Activated CD4-positive, CD25-positive, alpha-beta regulatory T cell (primary cell): ENCODE results near the gene PLEKHG4B.
A peak's percentile ranks its signal among the peaks of the same experiment; 100 is the strongest.
"Not testable (repeated sequence)": the region's sequence is repeated elsewhere in the genome, so short reads cannot be mapped to it uniquely, and the experiment has no call there.

ENCODE experiments used
- DNase-seq, 4 experiments: peaks; one replicate each; lab custom pipeline; 2025; lab: John Stamatoyannopoulos, UW

The PLEKHG4B gene, protein sequence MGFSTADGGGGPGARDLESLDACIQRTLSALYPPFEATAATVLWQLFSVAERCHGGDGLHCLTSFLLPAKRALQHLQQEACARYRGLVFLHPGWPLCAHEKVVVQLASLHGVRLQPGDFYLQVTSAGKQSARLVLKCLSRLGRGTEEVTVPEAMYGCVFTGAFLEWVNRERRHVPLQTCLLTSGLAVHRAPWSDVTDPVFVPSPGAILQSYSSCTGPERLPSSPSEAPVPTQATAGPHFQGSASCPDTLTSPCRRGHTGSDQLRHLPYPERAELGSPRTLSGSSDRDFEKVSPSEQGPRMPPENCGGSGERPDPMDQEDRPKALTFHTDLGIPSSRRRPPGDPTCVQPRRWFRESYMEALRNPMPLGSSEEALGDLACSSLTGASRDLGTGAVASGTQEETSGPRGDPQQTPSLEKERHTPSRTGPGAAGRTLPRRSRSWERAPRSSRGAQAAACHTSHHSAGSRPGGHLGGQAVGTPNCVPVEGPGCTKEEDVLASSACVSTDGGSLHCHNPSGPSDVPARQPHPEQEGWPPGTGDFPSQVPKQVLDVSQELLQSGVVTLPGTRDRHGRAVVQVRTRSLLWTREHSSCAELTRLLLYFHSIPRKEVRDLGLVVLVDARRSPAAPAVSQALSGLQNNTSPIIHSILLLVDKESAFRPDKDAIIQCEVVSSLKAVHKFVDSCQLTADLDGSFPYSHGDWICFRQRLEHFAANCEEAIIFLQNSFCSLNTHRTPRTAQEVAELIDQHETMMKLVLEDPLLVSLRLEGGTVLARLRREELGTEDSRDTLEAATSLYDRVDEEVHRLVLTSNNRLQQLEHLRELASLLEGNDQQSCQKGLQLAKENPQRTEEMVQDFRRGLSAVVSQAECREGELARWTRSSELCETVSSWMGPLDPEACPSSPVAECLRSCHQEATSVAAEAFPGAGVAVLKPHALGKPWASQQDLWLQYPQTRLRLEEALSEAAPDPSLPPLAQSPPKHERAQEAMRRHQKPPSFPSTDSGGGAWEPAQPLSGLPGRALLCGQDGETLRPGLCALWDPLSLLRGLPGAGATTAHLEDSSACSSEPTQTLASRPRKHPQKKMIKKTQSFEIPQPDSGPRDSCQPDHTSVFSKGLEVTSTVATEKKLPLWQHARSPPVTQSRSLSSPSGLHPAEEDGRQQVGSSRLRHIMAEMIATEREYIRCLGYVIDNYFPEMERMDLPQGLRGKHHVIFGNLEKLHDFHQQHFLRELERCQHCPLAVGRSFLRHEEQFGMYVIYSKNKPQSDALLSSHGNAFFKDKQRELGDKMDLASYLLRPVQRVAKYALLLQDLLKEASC (N-terminal part only)

GRCh38 chr5:91556-92263 is at the start of gene PLEKHG4B:
TSS of gene PLEKHG4B (plus strand) at chr5:92168. CDS start at chr5:92232, 64 bp downstream.
- no peak for DNase-seq

DNA sequence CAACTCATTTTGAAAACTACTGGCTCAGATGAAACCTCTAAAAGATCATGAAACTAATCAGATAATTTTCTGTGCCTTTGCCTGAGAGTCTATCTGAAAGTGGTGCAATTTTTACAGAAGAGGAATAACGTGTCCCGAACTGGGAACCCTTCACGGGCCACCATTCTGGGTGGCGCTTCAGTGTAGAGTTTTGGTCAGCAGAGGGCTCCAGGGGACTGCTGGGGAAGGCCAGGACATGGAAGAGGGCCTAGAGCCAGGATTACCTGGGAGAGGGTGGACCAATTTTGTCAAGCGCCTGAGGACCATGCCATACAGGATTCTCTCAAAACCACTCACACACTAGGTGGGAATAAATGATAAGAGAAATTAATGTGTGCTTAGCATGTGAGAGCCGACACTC is 49.7 kb upstream of the PLEKHG4B start:
- DNase-seq, result no peak

DNA sequence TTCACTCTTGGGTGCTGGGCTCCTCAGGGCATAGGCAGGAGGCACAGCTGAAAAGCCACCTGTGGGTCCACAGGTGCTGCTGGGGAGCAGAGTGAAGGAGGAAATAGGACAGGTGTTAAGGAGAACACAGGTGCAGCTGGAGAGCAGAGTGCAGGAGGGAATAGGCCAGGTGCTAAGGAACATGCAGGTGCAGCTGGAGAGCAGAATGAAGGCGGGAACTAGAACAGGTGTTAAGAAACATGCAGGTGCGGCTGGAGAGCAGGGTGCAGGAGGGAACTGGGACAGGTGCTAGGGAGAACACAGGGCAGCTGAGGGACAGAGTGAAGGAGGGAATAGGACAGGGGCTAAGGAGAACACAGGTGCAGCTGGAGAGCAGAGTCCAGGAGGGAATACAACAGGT is 43.8 kb upstream of the PLEKHG4B start:
- DNase-seq, result no peak

DNA sequence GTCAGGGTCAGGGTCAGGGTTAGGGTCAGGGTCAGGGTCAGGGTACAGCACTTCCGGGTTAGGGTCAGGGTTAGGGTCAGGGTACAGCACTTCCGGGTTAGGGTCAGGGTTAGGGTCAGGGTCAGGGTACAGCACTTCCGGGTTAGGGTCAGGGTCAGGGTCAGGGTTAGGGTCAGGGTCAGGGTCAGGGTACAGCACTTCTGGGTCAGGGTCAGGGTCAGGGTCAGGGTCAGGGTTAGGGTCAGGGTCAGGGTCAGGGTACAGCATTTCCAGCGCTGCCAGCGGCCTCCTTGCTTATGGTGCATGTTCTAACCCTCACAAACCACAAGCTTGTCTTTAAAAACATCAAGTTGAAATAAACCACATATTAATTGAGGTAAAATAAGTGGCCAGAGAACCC is 42.4 kb upstream of the PLEKHG4B start:
- peak in 1 of 4 experiments; percentile 16 for DNase-seq

DNA sequence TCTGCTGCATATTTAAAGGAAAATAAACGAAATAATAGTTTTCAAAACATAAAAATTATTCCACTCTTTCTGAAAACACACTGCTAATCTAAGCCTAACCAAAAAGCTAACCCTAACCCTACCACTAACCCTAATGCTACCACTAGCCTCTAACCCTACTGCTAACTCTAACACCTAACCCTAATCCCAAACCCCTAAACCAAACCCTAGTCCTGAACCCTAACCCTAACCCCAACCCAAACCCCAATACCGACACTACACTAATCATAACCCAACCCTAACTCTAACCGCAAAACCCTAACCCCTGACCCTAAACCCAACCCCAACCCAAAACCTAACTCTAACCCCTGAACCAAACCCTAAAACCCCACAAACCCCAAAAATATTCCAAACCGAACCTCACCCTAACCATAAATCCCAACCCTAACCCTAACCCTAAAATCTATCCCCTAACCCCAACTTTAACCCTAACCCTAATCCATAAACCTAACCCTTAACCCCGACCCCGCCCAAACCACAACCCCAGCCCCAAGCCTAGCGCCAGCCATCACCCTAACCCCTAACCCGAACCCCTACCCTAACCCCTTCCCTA is 41.9 kb upstream of the PLEKHG4B start:
- DNase-seq, result no peak

DNA sequence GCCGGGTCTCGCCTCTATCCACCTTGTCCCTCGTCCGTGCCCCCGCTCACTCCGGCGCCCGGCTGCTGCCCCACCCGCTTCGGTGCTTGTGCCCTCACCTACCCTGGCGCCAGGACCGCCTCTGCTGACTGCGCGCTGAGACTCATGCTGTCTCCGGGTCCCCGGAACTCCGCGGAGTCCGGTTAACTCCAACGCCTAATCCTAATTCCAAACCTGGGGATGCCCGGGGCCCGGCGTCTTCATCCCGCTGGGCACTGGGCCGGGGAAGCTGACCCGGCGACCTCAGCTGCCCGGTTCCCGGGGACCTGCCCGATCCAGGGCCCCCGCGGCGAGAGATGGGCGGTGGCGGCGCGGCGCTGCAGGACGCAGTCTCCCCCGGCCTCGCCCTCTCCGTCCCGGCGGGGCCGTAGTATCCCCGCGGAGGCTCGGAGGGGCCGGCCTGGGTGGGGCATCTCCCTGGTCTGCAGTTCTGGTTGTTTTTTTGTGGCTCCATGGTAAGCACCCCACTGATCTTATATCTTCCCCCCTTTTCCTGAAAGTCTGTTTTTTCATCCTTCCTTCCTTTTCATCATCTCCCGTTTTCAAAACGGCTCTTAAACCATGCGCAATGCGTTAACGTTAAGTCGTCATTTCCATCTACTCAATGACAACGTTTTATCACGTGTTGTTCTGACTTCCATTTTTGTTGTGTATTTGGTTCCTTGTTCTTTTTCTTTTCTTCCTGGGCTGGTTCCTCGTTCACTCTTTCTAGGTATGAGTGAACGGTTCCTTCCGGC is 41.1 kb upstream of the PLEKHG4B start:
- no peak for DNase-seq

DNA sequence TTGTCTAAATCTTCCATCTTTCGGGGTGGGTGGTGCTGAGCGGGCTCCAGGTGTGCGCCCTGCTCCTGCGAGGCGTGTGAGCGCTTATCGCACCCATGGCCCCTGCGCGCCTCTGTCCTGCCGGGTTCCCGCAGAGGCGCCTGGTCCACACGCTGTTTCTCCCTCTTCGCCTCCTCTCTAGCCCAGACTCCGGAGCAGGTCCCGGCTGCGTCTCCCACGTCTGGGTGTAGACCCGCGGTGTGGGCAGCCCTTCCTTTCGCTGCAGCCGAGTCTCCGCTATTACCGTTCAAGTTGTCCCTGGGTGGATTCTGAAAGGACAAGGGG is 40.5 kb upstream of the PLEKHG4B start:
- DNase-seq, result no peak

- DNase-seq, result no peak
These were observed 38.4 kb upstream of the PLEKHG4B start for GRCh38 chr5:53381-54174.

GRCh38 chr5:54175-54730 is 37.7 kb upstream of the PLEKHG4B start:
- DNase-seq, result no peak

DNA sequence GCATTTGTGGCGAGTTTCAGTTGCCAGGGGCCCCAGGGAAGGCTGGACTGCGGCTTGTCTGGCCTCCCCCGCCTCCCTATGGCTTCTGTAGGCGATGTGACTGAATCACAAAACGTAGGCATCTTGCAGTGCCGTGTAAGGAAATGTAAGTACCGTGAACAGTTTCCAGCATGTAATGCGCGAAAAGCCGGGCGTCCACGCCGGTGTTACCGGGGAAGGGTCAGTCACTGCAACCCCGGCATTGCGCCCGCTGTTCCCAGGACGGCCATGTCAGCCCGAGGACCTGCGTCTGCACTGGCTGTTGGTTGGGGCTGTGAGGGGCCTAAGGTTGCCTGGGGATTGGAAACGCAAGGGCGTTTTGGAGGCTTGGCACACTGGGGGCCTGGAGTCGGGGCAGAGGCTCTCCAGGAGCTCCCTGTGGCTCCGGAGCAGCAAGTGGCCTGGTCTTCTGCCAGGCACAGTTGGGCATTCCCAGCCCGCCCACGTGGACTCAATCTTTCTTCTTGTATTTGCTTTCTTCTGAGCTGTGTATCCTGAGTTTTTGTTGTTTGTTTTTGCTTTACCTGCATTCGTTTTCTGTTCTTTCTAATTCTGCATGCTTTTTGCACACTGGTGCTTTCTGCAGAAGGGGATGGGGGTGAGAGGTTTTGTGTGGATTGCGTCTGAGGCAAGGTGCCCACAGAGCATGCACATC is 36.9 kb upstream of the PLEKHG4B start:
- no peak for DNase-seq

DNA sequence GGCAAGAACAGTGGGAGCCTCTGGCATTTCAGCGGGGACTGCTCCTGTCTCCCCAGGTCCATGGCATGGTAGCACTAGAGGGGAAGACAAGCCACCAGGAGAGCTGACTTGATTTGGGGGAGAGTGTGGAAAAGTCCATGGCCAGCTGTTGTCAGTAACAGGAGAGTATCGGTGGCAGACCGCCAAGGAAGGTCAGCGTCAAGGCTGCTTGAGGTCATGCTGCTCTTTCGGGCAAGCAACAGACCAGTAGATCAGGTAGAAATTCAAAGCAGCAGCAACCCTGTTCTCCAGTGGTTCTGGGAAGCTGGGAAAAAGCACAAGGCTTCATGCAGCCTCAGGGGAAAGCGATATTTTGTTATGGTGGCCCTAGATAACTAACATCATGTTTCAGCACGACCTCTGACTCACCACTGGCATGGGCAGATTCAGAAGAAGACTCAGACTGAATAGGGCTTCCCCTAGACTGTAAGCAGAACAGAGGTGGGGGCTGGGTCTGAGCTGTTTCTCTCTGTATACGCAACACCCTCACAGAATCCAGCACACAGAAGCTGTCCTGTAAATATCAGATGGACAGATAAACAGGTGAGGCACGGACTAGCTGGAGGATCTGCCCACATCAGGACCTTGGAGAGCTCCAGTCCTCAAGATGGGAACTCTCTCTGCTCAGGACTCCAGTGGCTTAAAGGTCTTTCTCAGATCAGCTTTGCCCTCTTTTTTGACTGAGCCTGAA is 35.2 kb upstream of the PLEKHG4B start:
- DNase-seq, result no peak

- DNase-seq, result not testable (repeated sequence)
These were observed 31.7 kb upstream of the PLEKHG4B start for GRCh38 chr5:60250-60649.

- no peak for DNase-seq
These were observed 21.5 kb upstream of the PLEKHG4B start for GRCh38 chr5:70440-70839.

GRCh38 chr5:72316-73180 is 19.4 kb upstream of the PLEKHG4B start:
- not testable (repeated sequence) for DNase-seq

GRCh38 chr5:73181-73447 is 18.9 kb upstream of the PLEKHG4B start:
- not testable (repeated sequence) for DNase-seq

DNA sequence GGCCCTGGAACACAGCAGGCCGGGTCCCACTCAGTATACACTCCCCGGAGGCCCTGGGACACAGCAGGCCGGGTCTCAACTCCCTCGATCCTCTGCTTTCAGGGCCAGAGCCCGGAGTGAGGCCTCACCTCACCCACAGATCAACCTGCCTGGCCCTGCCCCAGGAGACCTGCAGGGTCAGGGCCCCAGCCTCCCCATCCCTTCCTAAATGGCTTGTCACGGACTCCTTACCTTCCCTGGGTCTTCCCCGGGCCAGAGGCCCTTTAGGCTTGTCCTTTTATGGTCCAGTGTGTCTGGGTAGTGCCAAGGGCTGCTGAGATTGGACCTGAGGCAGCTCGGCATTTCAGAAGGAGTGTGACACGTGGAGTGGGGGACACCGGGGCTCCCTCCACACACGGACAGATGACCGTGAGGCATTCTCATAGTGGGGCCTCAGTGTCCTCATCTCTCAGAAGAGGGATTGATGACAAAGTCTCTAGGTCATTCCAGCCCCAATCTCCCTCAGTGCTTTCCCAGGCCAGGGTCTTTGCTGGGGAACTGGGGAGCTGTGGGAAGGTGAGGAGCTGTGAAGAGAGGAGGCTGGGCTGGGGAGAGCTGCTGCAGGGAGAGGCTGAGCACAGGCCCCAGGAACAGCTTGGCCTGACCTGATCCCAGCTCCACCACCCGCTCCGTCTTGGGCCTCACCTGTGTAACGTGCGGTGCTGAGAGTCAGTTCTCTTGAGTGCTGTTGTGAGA is 18.0 kb upstream of the PLEKHG4B start:
- no peak for DNase-seq
